GM18498 (cell line): ENCODE results near the gene SLC24A4.

Source experiments
- ATAC-seq: cut with Tn5 transposase; IDR thresholded peaks from one replicate; pipeline ENCODE4 v1.9.1; 2021; ENCODE audit warnings: mild to moderate bottlenecking, moderate library complexity; ENCODE audit not compliant: unreplicated experiment

SLC24A4 gene

DNA sequence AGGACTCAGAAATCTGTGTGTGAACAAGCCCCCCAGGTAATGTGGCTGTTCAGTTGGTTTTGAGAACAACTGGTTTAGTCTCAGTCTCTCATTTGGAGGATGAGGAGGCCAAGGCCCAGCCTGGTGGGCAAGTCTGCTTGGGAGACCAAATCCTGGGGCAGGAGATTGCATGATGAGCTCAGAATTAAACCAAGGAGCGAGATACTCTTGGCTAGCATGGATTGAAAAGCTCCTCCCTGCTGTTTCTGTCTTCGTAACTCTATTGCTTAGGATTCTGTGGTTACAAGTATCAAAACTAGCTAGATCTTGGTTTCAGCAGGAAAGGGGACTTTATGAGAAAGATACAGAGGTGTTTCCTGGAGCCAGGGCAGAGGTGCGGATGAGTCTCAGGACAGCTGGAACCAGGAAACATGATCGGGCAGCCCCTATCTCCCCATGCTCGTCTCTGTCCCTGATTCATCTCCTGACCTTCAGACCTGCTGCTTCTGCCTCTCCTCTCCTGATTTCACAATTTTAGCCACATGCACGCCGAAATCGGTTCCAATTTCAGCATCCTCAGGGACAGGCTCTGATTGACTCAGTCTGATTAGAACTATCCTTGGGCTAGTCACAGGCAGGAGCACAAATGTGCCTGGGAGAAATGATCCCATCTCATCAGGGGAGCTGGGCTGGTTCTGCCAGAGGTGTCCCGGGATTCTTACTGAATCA lies 150.4 kb downstream of the SLC24A4 start:
- ATAC-seq: no peak

DNA sequence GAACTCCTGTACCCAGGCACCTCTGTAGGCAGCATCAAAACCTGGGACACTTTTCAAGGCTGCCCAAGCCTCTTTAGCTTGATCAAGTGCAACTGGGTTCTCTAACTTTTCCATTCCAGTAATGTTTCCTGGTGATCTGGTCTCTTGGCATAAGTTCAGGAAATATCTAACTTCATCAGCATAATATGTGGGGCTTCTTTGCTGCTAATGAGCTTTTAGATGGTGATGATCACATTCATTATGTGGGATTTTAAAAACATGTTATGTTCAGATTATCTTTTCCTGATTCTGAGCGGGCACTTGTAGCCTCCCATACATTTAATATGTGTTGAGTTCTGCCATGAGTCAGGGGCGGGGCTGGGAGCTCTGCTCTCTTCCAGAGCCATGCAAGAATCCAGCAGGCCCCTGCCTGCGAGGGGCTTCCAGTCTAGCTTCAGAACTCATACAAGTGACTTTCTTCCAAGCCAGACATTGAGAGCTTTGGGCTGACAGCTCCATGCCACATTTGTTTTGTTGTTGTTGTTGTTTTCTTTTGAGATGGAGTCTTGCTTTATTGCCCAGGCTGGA lies 151.1 kb downstream of the SLC24A4 start:
- no peak for ATAC-seq

DNA sequence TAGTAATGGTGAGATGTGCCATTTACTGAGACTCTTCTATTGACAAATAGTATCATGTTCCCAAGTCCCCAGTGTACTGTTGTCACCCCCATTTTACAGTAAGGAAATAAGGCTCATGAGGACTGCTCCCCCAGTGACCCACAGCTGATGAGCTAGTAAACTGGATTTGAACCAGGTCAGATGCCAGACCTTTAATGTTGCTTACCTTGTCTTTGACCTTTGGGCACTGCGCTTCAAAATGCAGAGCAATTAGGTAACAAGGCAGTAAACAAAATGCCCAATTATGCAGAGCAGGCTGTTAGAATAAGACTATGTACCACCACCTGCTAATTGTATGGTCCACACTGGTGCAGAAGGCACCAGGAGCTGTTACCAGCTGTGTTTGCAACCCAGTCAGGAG lies 152.1 kb downstream of the SLC24A4 start:
- ATAC-seq: no peak

DNA sequence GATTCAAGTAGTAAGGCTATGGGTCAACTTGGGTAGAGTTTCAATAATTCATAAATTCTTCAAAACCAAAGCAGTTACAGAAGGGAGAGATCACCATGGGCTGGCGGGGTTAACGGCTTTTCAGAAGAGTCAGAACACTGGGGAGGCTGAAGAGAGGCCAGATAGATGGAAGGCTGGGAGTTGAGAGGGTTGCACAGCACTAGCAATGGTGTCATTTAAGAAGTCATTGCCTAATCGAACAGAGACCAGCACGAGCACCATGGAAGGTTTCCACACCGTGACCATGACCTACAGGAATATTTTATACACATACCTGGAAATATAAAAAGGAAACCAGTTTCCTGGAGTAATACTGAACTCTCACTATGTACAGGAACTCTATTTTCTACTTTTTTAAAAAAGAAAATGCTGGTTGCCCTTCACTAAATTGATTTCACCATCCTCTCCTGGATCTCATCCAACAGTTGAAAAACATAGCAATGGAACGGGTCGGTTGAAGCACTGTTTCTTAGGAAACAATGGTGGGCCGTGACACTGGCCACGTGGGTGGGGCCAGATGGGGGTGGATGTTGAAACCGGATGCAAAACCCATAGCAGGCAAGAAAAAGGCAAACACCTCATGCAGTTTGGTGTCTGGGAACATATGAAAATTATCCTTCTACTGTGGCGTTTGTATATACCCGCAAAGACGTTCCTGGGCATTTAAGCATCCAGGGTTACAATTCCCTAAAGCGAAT lies 152.7 kb downstream of the SLC24A4 start:
- ATAC-seq: no peak

DNA sequence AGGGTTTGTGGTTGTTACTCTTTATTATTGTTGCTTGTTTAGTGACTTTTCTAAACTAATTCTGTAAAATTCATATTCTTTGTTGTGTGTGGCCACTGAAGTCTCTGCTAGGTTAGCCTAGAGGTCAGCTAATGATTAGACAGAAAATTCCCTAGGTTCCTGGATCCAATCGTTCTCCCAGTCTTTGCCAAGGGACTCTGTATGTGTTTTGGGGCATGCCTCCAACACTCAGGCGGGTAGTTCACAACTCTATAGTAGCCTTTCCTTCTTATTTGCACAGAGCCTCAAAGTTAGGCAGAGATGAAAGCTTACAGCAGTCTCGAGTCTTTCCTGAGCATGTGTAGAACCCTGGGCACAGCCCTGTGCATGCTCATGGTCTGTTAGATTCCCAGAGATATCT lies 157.9 kb downstream of the SLC24A4 start:
- no peak for ATAC-seq

DNA sequence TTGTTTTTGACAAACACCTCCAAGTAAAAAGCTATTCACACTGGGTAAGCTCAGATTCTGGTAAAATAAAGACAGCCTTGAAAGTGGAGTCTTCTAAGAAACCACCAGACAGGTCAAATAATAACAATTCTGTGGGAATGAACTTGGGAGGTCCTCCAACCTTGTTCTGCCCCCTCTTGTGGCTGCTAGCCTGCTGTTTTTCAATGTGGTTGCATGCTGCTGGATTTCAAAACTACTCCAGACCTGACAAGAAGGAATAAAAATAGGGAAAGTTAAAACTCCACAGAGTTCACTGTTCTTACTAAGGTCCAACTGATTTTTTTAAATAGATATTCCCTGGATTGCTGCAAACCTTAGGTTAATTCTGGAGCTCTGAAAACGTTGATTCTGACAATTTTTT lies 158.4 kb downstream of the SLC24A4 start:
- ATAC-seq: no peak

DNA sequence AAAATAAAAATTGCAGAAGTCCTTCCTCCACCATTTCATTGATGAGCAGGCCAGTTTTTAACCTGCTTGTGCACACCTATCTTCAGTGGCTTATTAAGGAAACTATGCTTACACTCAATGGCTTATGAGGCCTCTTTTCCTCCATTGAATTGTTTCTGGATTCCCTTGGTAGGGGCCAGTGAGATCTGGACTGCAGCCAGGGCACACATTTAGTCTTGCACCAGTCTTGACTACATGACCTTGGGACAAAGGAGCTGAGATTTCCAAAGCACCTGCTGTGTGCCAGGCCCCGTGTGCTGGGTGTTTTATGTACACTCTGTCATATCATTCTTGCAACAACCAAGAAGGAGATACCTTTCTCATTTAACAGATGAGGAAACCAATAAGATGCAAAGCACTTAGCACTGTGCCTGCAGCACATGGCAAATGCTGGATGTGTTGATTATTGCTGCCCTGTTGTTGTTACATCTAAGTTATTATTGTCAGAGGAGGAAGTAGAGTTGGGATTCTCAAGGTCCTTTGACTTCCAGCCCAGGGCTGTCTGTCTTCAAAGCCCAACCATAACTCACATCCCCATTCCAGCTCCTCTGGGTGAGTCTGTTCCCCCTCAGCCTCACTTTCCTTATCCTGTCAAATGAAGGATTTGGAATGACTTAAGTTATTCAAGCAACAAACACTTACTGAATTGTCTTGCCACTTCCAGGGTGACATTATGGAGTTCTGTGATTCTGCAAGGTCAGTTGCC lies 159.0 kb downstream of the SLC24A4 start:
- no peak for ATAC-seq

DNA sequence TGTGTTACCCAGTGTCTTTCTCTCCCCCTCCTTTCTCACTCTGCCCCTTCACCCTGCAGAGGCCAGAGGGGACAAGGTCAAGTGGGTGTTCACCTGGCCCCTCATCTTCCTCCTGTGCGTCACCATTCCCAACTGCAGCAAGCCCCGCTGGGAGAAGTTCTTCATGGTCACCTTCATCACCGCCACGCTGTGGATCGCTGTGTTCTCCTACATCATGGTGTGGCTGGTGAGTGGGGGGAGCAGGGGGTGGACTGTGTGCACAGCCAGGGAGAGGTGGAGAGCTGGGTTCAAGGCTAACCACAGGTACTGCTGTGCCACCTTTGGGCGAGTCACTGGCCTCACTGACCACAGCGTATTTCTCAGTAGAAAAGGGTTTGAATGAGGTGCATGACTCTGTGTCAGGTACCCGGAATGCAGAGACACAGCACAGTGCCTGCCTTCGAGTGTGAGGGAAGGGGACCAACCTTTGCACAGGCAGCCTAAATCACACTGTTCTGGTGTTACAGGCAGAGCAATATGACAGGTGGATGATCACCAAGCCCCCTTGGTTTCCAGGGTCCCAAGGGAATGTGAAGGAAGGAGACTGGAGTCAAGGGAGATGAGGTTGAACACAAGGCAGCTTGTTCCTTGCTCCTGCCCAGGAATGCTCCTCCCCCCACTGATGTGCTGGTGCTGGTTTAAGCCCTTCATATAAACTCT lies 159.8 kb downstream of the SLC24A4 start:
- ATAC-seq: no peak

DNA sequence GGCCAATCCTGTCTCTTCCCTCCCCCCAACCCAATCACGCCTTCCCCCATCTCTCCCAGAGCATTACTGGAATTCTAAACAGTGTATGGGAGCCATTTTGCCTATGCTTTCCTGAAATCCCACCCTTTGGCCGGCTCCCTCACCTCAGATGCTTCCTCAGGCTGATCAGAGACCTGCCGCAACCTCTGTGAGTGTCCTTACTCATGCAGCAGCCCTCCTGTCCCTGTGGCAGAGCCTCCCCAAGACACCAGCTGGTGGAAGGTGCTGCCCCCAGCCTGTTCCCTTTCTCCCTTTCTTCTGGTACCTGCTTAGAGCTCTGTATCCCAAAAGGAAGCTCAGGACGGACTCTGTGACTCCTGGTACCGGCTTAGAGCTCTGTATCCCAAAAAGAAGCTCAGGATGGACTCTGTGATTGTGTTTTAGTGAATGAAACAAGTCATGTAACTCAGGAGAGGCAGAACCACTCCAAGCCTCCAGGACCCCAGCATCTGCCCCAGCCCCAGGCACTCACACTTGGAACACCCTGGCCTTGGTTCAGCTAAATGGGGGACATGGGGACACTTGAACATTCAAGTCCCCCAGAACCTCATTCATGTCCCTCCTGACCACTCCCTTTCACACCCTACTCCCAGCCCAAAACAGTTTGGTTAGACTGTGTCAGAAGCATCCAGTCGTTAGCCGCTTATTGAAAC lies 161.3 kb downstream of the SLC24A4 start:
- no peak for ATAC-seq

DNA sequence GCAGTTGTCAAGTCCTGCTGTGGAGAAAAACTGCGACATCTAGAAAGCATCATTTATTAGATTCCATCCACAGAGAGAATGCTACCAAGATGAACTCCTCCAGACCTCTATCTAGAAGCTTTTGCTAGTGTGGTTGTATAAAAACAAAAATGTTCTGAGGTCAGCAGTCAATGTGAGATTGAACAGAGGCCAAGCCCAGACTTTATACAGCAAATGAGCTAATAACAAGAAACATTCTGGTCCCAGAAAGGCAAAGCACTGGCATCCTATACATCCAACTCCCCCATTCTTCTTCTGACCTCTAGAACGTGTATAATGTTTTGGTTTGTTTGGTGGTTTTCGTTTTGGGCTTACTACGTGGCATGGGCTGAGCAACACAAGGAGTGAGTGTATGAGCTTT lies 163.9 kb downstream of the SLC24A4 start:
- no peak for ATAC-seq

DNA sequence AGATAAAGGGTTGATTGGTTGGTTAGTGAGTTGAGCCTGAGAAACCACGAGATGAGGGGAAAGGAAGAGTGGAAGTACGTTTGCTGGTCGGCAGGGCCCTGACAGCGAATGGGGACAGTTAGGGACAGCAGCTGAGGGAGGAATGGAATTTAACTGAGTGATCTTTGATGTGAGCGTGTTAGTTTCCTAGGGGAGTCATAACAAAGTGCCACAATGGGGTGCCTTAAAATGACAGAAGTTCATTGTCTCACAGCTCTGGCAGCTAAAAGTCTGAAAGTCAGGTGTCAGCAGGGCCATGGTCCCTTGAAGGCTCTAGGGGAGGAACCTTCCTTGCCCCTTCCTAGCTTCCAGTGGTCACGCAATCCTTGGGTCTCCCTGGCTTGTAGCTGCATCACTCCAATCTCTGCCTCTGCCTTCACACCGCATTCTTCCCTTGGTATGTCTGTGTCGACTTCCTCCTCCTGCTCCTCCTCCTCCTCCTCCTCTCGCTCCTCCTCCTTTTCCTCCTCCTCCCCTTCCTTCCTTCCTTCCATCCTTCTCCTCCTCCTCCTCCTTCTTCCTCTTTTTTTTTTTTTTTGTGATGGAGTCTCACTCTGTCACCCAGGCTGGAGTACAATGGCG lies 164.7 kb downstream of the SLC24A4 start:
- no peak for ATAC-seq

DNA sequence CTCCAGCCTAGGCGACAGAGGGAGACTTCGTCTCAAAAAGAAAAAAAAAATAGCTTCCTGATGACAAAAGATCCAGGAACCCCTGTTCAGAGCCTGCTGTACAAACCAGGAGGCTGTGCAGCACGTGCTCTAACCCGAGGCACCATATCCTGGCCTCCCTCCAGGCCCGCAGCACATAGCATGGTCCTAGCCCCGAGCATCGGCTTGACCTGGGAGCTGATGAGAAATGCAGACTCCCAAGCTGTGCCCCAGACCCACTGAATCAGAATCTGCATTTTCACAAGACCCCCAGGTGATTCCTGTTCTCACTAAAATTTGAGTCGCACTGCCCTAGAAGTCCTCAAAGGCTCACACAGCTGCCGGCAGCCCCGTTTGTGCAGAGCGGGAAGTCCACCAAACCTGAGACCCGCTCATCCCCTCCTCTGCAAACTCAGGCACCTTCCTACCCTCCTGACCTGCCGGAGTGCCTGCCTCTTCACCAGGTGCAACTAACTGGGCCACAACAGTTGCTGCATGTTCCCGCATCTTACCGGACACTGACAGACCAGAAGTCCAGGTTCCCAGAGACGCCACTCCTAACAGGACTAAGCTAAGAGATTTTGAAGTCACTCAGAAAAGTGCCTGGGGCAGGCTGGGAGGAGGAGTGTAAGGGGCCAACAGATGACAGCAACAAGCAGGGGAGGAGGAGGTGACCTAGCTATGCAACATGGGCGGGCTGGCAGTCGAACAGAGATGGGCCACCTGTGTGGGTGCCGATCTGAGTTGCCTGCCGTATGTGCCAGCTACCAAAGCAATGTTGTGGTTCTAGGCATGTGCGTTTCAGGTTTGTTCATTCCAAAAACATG lies 166.7 kb downstream of the SLC24A4 start:
- no peak for ATAC-seq

DNA sequence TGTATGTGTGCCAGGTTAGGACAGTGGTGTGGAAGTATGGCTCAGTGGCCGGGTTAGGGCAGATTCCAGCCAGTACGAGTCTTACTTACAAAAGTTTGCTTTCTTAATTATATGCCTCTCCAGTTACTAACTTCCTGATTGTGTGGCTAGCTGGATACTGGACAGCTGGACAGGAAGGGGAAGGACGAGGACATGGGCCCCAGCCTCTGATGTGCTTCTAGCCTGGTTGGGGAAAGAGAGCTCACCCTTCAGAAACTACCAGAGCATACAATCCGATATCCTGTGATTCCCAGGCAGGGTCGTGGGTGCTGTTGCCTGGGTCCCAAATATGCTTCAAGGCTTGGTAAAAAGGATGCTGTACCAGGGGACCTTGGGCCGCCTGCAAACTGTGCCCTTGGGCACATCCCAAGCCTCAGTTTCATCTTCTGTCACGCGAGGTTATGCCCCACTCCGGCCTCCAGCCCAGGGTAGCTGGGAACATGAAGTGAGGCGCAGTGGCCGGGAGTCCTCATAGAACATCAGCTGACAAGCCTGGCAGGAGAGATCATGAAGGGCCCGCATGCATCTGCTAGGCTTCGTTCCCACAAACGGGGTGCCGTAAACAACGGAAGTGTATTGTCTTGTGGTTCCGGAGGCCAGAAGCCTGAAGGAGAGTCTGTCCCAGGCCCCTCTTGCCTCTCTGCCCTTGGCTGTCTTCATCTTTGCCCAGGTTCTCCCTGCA lies 167.4 kb downstream of the SLC24A4 start:
- no peak for ATAC-seq

DNA sequence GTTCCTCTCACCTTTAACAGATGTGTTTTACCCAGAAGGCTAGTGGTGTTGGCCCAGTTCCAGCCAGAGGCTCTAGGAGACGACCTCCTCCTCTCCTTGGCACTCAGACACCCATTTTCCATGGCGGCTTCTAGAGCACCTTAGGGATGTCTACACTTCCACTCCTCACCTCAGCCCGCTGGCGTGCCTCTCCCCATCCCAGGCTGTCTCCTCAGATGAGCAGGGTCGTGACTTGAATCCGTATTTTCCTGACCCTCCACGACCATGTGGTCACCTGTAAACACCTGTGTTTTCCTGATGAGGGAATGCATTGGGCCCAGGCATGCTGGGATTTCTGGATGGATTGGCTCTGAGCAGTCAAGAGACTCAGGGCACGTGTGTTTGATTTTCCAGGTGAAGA lies 168.8 kb downstream of the SLC24A4 start:
- no peak for ATAC-seq

DNA sequence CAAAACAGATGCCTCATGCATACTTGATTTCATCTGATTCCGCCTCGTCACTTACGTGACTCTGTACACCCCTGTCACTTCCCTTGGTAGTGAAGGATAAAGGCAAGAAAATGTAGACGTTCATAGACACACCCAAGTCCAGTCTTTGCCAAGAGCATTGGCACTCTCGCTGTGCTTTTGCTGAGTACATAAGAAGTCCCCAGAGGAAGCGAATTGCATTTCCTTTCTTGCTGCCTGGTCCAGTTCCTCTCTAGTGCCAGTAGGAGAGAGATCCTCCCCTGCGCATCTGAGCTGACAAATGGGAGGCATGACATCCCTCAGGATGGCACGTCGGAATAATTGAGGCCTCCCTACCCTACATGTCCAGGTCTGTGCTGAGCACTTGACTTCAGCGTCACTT lies 169.3 kb downstream of the SLC24A4 start:
- no peak for ATAC-seq

DNA sequence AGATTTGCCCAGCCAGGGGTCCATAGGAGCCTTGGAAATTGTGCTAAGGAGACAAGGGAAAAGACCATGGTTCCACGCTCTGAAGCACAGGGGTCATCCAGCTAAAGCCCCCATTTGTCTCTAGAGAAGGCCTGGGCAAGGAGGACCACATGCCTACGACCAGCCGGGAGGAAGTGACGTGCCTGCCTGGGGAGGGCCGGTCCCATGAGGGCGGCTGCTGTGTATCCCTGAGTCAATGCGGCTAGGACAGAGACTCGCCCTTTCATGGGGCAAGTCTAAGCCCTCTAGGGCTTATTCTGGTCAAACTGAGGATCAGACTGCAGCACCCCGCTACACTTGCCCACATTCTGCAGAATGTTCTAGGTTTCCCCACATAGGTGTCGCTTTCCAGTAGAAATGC lies 170.1 kb downstream of the SLC24A4 start:
- ATAC-seq: no peak

DNA sequence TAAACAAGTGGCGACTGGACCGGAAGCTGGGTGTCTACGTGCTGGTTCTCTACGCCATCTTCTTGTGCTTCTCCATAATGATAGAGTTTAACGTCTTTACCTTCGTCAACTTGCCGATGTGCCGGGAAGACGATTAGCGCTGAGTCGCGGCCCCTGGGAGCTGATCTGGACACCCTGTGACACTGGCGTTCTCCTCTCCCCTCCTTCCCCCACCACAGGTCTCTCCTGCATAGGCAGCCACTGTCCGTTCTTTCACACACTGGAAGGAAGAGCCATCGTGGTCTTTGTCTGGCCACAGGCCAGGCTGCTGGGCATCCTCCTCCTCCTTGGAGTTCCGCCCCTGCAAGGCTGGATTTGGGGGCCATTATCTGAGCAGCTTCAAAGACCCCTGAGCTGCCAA lies 170.5 kb downstream of the SLC24A4 start:
- ATAC-seq: no peak

DNA sequence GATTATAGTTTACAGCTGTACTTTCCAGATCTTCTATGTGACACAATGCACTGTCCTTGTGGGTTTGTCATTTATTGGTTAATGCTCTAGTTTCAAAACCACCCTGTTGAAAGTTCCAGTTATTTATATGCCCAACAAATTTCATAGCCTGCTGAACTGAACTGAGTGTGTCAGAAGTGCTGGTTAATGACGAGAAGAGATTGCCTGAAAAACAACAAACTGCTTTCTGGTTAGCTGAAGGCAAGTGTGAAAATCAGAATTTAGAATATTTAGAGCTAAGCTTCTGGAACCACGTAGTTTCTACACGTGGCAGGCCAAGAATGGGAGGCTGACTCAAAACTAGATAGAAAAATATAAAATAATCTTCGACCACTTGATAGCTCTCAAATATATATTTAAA lies 171.5 kb downstream of the SLC24A4 start:
- peak; percentile 50 for ATAC-seq
